Vein endothelial cell (primary cell): ENCODE results near the gene ARIH2. TPM values are rescaled to one million over a fixed set of nuclear protein-coding genes. Genes with fewer than 3 reads are reported as not detected.

Experiments used
- small RNA-seq: library from RNA; depleted of rRNA; stranded (forward); fragments of <200 nt; gene quantifications from one replicate; pipeline ENCODE3, GENCODE V24; 2012
- total RNA-seq: library from RNA; depleted of rRNA; stranded (reverse); fragments of >200 nt; gene quantifications from 2 replicates; pipeline ENCODE4 v1.2.3, GENCODE V29; 2012

Gene ARIH2
- 70.8 and 74.8 TPM in 2 replicates for total RNA-seq

GRCh38 chr3:48918388-48919214 lies at the start of gene ARIH2:
ARIH2 (plus strand) TSS chr3:48918842; CDS start chr3:48927559, 8,717 bp downstream.

GRCh38 chr3:48898383-48899234 lies 20.0 kb upstream of the ARIH2 start, which contains the start of gene SLC25A20:
SLC25A20 (minus strand) TSS chr3:48898882; CDS start chr3:48898794, 88 bp downstream.

GRCh38 chr3:48989796-48990635 lies 71.4 kb downstream of the ARIH2 start, which contains the start of gene P4HTM:
P4HTM (plus strand) TSS chr3:48990241; CDS start chr3:48990257, 16 bp downstream.

GRCh38 chr3:49007068-49007770 lies 88.6 kb downstream of the ARIH2 start, which contains the start of gene WDR6:
WDR6 (plus strand) TSS chr3:49007391; CDS start chr3:49007432, 41 bp downstream.

GRCh38 chr3:49017971-49018706 lies 99.5 kb downstream of the ARIH2 start, which contains the start of gene DALRD3:
DALRD3 (minus strand) TSS chr3:49018580; CDS start chr3:49018564, 16 bp downstream.

GRCh38 chr3:49021813-49022687 lies 103.4 kb downstream of the ARIH2 start, which contains the start of gene NDUFAF3:
NDUFAF3 (plus strand) TSS chr3:49022121; CDS start chr3:49022145, 24 bp downstream.

GRCh38 chr3:49028673-49029562 lies 110.3 kb downstream of the ARIH2 start, which contains the start of gene IMPDH2:
IMPDH2 (minus strand) TSS chr3:49029398; CDS start chr3:49029350, 48 bp downstream.

Small RNAs within 50 kb of the gene (small RNA-seq; reads per million reads assigned to genes)
- 17,944 reads per million, percentile 100 among the genes with 10 or more reads in this experiment for gene MIR191
- gene MIR425: 800 reads per million, percentile 99 among the genes with 10 or more reads in this experiment

Other genes with a start within 250 kb of the ARIH2 start
- gene NCKIPSD, start 232.9 kb upstream of the ARIH2 start, total RNA-seq: 9.6 and 13.4 TPM in 2 replicates
- gene IP6K2, start 201.6 kb upstream of the ARIH2 start, total RNA-seq: 58.8 and 67.6 TPM in 2 replicates
- 58.5 and 71.6 TPM in 2 replicates for gene PRKAR2A, start 71.0 kb upstream of the ARIH2 start, total RNA-seq
- gene SLC25A20, start 20.0 kb upstream of the ARIH2 start, total RNA-seq: 14.4 and 15.2 TPM in 2 replicates
- 9.9 and 16.7 TPM in 2 replicates for gene P4HTM, start 71.4 kb downstream of the ARIH2 start, total RNA-seq
- 91.5 and 96.8 TPM in 2 replicates for gene WDR6, start 88.5 kb downstream of the ARIH2 start, total RNA-seq
- gene DALRD3, start 99.7 kb downstream of the ARIH2 start, total RNA-seq: 36.5 and 43.1 TPM in 2 replicates
- gene NDUFAF3, start 103.3 kb downstream of the ARIH2 start, total RNA-seq: 35.7 and 57.2 TPM in 2 replicates
- gene IMPDH2, start 110.6 kb downstream of the ARIH2 start, total RNA-seq: 292 and 320 TPM in 2 replicates
- gene QRICH1, start 175.2 kb downstream of the ARIH2 start, total RNA-seq: 149 and 274 TPM in 2 replicates
- gene QARS1, start 185.9 kb downstream of the ARIH2 start, total RNA-seq: 374 and 481 TPM in 2 replicates
- 29.6 and 30.1 TPM in 2 replicates for gene USP19, start 202.0 kb downstream of the ARIH2 start, total RNA-seq
- 255 and 353 TPM in 2 replicates for gene LAMB2, start 214.2 kb downstream of the ARIH2 start, total RNA-seq
- 23.6 and 31.0 TPM in 2 replicates for gene CCDC71, start 247.5 kb downstream of the ARIH2 start, total RNA-seq